HFF-Myc (cell line): ENCODE data around the gene GRIK1.

ENCODE experiments used
- DNase-seq: peaks from one replicate; pipeline ENCODE4 v3.0.0-alpha.2; 2011; ENCODE audit warnings: low read depth; ENCODE audit errors: extremely low read depth
- H3K4me3 ChIP-seq: replicated peaks from 2 replicates; pipeline ENCODE4 v1.5.1; 2011; ENCODE audit warnings: low read depth, mild to moderate bottlenecking, control low read depth, low read length
- TF ChIP-seq, protein P1 (sequence below): IDR thresholded peaks from 2 replicates; pipeline ENCODE4 v1.5.1; 2012; ENCODE audit warnings: mild to moderate bottlenecking, low read depth, low read length, control low read depth; ENCODE audit errors: missing control alignments

The GRIK1 gene

DNA sequence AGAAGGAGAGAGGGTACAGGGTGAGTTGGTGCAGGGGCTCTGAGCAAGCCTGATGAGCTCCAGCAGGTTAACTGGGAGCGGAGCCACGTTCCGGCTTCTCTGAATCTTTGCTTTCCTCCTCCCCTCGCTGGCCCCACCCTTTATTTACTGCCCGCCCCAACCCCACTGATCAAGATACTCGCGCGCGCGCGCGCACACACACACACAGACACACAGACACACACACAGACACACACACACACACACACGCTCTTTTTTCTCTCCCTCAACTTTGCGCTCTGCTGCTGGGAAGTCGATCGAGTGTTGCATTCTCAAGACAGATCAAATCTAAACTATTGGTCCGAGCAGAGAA lies at the start of gene GRIK1:
Gene GRIK1 (minus strand): TSS at position 73 of the 352 bp plus-strand sequence.
- TF ChIP-seq, protein P1, sequence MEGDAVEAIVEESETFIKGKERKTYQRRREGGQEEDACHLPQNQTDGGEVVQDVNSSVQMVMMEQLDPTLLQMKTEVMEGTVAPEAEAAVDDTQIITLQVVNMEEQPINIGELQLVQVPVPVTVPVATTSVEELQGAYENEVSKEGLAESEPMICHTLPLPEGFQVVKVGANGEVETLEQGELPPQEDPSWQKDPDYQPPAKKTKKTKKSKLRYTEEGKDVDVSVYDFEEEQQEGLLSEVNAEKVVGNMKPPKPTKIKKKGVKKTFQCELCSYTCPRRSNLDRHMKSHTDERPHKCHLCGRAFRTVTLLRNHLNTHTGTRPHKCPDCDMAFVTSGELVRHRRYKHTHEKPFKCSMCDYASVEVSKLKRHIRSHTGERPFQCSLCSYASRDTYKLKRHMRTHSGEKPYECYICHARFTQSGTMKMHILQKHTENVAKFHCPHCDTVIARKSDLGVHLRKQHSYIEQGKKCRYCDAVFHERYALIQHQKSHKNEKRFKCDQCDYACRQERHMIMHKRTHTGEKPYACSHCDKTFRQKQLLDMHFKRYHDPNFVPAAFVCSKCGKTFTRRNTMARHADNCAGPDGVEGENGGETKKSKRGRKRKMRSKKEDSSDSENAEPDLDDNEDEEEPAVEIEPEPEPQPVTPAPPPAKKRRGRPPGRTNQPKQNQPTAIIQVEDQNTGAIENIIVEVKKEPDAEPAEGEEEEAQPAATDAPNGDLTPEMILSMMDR = no peak
- DNase-seq = no peak
- no peak within 1 kb of the TSS for H3K4me3 ChIP-seq

DNA sequence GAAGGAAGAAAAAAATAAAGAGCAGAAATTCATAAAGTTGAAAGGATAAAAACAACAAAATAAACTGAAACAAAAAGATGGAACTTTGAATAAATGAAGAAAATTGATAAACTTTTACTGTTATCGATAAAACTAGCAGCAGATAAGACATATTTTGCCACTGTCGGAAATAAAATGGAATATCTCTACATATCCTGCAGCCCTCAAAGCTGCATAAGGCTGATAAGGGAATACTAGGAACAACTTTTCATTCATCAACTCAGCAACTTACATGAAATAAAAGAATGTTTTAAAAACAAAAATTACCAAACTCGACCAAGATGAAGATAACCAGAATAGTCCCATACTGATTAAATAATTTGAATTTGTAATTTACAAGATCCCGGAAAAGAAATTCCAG lies 48.0 kb upstream of the GRIK1 start:
- no peak overlapping the region for H3K4me3 ChIP-seq
- TF ChIP-seq, protein P1 = no peak
- no peak for DNase-seq

DNA sequence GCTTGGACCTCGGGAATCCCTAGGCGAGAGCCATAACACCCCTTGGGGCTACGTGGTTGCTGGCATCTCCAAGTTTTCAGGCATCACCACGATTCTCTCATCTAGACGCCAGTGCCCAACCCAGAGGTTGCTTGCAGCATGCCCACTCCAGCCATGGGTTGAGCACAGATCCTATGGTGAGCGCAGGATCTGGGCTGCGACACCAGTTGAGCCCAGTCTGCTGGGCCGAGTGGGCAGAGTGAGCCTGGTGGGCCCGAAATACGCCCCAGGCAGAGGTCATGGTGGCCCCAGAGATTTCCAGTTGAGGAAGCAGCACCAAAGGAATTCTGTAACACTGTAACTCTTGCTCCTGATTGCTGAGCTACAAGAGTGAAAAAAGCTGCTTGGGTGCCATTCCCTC lies 46.1 kb upstream of the GRIK1 start:
- TF ChIP-seq, protein P1 = no peak
- H3K4me3 ChIP-seq = no peak overlapping the region
- DNase-seq = no peak

DNA sequence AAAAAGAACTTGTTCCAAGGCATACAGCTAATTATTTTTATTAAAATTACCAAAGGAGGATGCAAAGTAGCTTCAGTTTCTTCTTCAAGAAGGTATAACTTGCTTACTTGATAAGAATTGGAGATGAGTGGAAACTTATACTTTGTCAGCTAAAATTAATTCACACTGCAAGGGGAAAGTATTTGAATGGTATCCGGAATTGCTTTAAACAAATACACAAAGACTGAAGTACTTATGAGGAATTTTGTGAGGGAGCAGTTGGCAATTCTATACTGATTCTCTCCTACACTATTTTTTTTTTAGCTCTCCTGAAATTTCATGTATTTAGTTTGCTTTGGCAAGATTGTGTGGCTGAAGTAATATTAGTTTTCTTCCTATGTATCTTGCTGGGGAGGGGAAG lies 39.2 kb upstream of the GRIK1 start:
- TF ChIP-seq, protein P1 = no peak
- no peak overlapping the region for H3K4me3 ChIP-seq
- DNase-seq = no peak

DNA sequence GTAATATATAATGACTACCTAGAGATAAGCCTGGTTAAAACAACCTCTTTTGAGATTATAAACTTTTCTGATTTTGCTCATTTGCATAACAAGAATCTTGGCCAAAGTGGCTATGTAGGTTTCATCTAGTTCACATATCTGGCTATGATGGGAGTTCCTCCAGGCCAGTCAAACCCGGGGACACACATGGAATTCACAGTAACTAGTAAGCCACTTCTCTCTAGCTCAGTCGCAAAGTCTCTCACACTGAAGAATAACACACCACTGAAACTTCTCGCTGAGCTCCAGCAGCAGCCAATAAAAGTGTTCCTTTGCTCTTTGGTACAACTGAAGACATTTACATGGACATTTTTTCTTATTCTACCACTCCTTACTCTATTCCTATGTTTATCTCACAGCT lies 36.0 kb upstream of the GRIK1 start:
- no peak for DNase-seq
- no peak overlapping the region for H3K4me3 ChIP-seq
- TF ChIP-seq, protein P1 = no peak

DNA sequence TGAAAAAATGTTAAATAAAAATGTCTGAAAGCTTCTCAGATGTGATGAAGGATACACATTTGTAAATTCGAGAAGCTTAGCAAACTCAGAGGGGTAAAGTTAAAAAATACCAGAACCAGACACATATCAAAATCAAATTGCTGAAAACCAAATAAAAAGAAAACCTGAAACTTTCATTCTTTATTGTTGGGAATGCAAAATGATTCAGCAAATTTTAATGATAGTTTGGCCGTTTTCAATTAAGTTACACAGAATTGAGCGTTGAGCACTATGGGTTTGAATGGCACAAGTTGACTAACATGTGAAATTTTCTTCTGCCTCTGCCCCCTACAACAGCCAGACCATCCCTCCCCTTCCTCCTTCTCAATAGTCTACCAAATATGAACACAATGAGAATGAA lies 33.5 kb upstream of the GRIK1 start:
- no peak overlapping the region for H3K4me3 ChIP-seq
- TF ChIP-seq, protein P1 = no peak
- DNase-seq = no peak

DNA sequence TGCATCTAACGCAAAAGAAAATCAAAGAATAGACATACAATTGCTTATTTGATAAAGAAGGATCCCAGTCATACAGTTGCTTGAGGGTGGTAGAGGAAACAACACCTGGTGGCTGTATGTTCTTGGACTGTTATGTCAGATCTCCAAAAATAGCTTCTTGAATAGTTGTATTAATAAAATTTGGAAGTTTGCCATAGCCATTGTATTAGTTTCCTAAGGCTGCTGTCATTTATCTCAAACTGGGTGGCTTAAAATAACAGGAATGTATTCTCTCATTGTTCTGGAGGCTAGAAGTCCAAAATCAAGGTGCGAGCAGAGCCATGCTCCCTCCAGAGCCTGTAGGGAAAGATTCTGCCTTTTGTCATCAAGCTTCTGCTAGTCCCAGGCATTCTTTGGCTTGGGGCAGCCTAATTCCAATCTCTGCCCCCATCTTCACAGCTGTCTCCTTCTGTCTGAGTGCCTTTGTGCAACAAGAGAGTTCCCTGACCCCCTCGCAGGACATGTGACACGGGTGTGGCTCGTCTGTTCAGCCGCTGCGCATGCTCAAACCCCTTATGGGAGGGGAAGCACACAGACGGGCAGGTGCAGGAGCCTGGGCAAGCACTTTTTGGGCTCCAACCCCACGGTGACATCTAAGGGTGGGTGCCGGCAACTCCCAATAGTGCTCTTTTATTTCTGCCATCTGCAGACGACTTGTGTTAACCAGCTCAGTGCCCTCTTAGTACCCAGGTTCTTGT lies 21.7 kb upstream of the GRIK1 start:
- no peak for DNase-seq
- no peak overlapping the region for H3K4me3 ChIP-seq
- TF ChIP-seq, protein P1 = no peak
